GM12878 (cell line): ENCODE data around the gene C20orf144.

Experiments used
- MXI1 ChIP-seq: fragments of 150-350 bp; IDR thresholded peaks from 2 replicates; pipeline ENCODE4 v1.6.1; 2011; ENCODE audit warnings: low read depth, mild to moderate bottlenecking, inconsistent platforms, low read length, improper control_type of control experiment
- TF ChIP-seq, protein P1 (sequence below), 3 experiments: IDR thresholded peaks in 2 of 3; conservative IDR thresholded peaks in 1 of 3; 2 replicates each; pipeline ENCODE4 v1.5.1; 2011; ENCODE audit warnings: low read depth in 3 of 3, low read length in 3 of 3, mild to moderate bottlenecking in 3 of 3, control low read depth in 2 of 3, moderate library complexity in 2 of 3, inconsistent platforms in 1 of 3, mixed read lengths in 1 of 3; ENCODE audit not compliant: control insufficient read depth in 2 of 3, insufficient read depth in 1 of 3; ENCODE audit errors: extremely low read depth in 1 of 3

DNA sequence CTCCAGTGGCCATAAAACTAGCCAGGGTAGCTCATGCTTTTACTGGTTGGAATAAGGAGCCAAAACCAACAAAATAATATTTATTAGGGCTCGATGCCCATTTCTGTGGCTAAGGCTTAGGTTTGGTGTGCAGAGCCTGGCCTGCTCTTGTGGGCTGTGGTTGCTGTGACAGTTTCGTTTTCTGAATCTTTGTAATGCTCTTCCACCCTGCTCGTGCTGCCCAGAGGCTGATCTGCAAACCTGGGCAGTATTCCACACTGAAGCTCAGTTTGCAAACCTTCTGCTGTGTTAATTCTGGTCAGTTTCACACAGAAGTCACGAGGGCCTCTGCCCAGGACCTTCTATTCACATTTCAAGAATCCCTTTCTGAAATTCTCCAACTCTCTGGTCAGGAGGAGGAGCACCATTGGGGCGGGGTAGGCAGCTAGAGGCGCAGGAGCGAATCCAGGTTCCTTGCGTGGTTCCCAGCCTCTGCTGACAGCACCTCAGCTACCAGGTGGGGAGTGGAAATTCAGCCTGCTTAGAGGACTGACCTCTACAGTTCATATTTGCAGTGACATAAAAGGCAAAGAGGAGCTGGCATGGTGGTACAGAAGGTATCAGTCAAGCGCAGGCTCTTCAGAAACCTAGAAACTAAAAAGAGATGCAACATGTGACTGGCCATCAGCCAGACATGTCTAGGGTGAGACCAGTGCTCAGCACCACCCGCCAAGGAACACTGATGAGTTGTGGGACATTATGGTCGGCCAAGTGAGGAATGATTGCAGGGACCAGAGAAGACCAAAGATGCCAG, 14.3 kb upstream of the C20orf144 start:
- TF ChIP-seq, protein P1, sequence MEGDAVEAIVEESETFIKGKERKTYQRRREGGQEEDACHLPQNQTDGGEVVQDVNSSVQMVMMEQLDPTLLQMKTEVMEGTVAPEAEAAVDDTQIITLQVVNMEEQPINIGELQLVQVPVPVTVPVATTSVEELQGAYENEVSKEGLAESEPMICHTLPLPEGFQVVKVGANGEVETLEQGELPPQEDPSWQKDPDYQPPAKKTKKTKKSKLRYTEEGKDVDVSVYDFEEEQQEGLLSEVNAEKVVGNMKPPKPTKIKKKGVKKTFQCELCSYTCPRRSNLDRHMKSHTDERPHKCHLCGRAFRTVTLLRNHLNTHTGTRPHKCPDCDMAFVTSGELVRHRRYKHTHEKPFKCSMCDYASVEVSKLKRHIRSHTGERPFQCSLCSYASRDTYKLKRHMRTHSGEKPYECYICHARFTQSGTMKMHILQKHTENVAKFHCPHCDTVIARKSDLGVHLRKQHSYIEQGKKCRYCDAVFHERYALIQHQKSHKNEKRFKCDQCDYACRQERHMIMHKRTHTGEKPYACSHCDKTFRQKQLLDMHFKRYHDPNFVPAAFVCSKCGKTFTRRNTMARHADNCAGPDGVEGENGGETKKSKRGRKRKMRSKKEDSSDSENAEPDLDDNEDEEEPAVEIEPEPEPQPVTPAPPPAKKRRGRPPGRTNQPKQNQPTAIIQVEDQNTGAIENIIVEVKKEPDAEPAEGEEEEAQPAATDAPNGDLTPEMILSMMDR (IDR thresholded peaks at IDR 0.05 in 2 of 3, conservative IDR thresholded peaks at IDR 0.05 in 1 of 3; ENCODE audit: control insufficient read depth in 2 of 3, extremely low read depth in 1 of 3, insufficient read depth in 1 of 3, low read depth in 3 of 3, low read length in 3 of 3) = no peak
- no peak for TF ChIP-seq MXI1
